ENCODE data around the gene ELMOD3.

- TF ChIP-seq POLR2A (IDR thresholded peaks at IDR 0.05) (no peak), CTCF (IDR thresholded peaks at IDR 0.05) (no peak)
These were observed 27.3 kb upstream of the ELMOD3 start for GRCh38 chr2:85327160-85327821.
